DMS53 treated with DMSO at 0.1 percent for 48 hours (cell line): ENCODE results near the gene WDSUB1.

ENCODE experiments used
- DNase-seq: peaks from one replicate; lab custom pipeline; 2025; ENCODE audit not compliant: unreplicated experiment; lab: John Stamatoyannopoulos, UW

WDSUB1 gene

DNA sequence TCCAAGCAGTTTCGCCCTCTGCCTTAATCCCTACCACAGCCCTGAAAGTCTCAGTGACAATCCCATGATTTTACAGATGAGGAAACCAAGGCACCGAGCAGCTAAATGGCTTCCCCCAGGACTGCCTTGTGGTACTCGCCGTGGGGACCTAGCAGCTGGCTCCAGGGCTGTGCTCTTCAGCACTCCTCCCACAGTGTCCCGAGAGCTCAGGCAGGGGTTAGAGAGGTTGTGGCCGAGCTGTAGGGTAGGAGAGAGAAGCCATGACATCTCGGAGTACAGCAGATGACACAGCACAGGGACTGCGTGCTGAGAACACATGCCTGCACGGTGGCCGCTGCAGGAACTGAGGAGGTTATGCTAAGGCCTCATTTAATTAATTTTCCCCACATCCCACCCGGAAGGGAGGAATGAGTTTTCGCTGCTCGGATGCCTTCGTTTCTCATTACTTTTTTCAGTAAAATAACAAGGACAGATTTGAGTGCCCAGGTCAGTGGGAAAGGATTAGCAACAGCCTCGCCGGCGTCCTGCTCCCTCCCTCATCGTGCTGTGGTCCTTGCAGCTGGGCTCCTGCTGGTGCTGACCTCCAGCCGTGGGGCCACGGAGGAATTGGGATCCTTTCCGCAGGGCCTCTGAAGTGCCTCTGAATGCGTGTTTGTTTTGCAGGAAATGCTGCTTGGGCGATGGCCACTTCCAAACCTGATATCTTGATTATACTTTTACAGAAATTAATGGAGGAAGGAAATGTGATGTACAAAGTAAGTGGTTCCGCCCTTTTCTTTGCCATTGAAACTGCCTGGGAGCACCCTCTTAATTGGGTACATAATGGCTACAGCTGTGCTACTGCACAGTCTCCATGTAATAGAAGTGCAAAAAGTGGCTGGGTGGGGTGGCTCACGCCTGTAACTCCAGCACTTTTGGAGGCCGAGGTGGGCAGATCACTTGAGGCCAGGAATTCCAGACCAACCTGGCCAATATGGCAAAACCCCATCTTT, 61.2 kb downstream of the WDSUB1 start:
- no peak for DNase-seq

DNA sequence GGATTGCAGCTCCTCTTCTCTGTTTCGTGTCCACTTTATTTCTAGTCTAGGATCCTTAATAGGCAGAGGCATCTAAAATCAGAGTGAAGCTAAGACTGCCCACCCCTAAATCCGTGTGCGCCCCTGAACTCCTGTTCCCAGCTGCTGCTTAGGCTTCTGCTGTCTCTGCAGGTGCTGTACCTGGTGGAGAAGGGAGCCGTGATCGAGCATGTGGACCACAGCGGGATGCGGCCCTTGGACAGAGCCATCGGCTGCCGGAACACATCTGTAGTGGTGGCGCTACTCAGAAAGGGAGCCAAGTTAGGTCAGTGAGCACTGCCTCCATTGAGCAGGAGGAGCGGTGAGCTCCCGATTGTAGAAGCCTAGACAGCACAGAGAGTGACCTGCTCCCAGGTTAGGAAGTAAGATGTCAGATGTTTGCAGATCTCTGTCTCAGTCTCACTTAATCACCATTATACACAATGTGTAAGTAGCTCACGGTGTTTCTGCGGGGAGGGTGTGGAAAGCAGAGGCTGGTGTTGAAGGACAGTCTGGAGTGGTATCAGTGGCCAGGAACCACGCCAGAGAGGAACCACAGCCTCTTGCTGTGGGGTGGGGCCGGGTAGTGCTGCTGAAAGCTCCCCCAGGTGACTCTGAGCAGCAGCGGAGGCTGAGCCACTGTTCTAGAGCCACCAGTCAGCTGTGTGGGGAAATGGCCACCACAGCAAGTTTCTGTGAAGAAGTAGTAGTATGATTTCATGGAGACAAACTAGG, 62.3 kb downstream of the WDSUB1 start:
- no peak for DNase-seq

DNA sequence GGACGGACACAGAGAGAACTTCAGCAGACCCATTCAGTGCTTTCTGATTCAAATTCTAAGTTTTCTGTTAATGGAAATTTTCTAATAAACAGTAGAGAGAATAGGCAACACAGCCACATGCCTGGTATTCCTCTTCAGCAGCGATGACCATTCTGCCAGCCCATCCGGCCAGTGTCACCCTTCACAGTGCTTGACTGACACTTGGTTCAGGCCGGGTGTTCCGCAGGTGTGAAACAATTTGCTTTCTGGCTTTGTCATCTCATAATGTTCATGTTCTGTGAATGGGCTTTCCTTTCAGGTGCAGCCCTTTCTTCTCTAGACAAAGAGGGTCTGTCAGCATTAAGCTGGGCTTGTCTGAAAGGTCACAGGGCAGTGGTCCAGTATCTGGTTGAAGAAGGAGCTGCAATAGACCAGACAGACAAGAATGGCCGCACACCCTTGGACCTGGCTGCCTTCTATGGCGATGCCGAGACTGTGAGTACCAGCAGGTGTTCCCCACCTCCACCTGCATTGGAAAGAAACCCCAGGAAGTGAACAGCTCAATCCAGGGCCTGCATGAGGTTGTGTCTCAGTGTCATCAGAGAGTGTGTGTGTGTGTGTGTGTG, 67.0 kb downstream of the WDSUB1 start:
- DNase-seq: no peak

DNA sequence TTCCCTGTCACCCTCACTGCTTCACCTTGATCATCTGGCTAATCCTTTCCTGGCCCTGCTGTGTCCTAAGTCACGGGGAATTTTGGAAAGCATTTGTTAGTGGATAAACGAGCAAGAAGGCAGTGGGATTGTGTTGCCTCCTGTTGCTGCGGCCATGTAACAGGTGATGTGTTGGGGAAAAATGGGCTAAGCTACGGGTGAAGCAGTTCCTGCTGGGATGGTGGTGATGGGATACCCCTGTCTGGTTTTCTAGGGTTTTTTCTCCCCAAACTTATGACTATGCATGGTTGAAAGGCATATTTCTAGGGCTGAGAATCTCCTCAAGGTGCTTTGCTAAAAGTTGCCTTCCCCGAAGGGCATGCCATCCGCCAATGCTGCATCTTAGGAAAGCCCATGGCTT, 68.1 kb downstream of the WDSUB1 start:
- no peak for DNase-seq

DNA sequence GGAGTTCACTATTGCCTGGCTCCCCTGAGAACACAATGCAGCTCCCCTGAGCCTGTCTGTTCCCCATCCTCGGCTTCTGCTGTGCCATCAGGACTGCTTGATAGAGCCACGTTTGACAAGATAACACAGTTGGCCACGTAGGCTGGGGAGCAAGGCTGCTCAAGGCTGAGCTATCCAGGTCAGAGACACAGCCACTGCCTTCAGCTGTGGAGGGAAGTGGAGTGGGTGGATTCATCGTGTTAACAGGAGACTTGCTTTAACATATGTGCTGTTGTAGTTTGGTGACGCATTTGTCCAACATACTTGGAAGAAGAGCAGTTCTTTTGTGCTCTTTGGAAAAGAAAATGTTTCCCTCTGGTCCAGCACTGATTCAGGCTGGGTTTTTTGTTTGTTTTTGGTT, 68.8 kb downstream of the WDSUB1 start:
- DNase-seq: no peak

DNA sequence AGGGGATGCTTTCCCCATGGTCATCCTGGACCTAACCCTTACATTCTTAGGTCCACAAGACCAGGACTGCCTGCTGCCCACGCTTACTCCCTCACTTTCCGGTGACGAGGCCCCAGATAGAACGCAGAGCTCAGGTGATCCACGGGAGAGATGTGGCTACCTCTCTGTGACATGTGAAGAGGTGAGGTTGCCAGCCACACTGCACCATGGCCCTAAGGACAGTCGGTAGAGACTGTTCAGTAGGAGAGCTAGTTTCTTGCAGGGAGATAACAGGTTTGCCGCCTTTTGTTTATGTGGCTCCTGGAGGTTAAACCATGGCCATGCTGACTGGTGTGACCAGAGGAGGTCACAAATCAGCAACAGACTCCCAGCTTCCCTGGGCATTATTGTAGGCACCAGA, 71.4 kb downstream of the WDSUB1 start:
- no peak for DNase-seq

DNA sequence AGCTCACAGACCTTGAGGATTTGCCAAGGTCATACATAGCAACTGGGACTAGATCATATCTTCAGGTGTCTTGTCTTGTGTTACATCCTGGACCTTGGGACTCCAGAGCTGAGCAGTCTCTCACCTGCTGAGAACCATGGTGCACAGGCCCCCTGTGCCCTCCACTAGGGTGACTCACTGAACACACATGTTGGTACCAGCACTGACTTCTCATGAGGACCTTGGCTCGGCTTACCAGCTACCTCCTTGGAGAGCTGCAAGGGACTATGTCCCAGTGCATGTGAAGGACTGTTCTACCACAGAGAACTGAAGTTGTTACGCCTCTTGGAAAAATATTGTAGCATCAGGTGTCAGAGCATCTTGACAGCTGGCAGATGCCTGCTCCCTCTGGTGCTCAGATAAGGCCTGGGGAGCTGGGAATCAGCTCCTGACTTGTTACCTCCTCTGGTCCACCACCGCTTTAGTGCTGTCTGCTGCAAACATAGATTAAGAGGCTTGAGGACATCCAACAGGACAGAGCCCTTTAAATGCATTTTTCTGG, 72.1 kb downstream of the WDSUB1 start:
- no peak for DNase-seq

DNA sequence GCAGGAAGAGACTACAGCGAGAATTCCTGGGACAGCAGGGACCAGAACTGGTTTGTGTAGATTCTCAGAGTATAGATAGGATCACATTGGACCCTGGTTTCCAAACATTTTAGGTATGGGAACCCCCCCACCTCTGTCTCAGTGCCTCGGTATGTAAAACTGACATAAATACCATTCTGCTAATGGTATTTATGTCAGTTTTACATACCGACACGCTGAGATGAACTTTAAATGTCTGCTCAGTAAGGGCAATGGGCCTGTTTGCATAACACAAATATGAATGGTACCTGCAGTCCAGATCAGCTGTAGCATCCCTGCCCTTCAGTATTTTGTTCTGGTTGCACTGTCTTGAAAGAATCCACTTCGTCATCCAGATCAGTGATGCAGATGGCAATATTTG, 73.2 kb downstream of the WDSUB1 start:
- no peak for DNase-seq

DNA sequence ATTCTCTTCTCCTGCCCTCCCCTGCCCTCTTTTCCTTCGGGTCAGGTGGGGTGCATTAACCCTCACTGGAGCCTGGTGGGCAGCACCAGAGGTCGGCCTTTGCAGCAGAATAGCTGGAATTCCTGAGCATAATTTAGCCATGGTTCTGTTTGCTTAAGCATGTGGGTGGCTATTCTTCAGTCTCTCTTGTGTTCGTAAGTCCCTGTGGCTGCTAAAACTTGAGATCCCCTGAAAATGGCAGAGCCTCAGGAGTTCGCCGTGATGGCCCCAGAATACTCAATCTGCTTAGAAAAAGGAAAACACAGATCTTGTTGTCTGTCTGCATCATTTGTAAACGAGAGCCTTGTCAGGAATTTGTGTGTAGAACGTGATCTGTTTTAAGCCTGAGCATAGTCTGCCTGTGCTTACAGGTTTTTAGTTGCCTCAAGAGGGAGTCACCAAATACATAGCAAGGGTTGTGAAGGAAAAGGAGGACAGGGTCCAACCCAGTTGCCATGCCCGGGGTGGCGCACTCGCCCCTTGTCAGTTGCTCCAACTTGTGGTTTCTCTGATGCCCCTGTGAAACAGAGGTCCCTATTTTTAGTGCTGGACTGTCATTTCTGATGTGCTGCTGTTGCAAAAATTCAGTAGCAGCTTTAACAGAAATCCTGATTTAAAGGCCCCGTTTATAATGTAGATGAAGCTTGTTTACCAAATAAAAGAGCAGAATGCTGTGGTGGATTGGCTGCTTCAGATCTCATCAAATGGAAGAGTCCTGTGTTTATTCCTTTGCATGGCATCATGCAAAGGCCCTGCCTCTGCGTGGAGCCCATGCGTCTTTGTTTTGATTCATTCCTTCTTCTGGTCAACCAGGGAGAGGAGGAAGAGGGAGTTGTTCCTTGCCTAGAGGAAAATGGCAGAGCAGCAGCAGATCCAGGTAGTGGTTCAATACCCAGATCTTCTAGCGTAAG, 74.8 kb downstream of the WDSUB1 start:
- DNase-seq: no peak

DNA sequence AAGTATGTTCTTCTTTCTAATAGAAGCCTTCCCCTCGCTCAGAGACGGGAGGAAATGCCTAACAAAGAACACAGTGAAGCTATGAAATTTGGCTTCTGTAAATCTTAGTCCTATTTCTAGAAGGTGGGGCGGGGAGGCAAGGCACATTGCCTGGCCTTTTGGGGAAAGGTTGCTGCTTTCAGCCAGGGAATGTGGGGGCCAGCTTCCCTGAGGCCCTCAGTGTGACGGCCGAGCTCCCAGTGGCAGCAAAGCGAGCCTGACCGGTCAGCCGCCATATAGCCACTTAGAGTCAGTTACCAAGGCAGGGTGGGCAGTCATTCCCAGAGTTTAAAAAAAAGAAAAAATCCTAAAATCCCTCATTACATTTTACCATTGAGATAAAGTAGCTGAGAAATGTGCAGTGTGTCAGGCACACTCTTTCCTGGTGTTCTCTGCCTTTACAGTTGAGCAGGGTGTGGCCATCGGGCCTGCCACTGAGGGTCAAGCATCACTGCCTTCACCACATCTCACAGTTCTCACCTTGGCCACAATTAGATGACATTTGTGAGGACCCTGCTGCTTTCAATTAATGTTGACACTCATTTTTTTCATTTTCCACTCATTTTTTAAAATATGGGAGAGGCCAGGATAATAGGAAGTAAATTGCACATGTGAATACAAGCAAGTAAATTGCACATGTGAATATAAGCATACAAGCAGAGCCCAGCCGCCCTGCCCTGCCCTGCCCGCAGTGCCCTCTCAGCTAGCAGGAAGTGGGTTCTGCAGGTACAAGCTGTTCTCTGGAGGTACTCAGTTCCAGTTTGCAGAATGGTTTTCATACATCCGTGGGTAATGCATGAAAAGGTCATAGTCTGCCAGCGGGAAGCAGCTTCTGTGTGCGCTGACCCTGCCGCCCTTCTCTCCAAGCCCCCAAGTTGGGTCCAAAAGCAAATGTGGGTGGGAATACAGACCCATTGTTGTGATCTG, 76.9 kb downstream of the WDSUB1 start:
- no peak for DNase-seq

DNA sequence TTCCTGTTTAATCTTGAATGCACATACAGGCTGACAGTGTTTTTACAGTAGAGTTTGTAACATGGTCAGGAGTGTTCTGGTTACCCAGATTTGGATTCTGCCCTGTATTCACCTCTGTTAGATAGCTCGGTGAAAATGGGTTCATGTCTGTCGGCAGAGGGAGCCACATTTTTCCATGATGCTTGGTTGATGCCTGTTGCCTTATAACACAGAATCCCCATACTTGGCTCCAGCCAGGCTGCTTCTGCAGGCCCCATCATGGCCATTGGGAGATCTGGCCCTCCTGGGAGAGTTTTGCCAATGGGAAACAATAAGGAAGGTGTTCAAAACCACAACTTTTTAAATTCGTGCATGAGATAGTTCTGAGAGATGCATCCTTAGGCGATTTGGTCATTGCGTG, 78.1 kb downstream of the WDSUB1 start:
- no peak for DNase-seq

DNA sequence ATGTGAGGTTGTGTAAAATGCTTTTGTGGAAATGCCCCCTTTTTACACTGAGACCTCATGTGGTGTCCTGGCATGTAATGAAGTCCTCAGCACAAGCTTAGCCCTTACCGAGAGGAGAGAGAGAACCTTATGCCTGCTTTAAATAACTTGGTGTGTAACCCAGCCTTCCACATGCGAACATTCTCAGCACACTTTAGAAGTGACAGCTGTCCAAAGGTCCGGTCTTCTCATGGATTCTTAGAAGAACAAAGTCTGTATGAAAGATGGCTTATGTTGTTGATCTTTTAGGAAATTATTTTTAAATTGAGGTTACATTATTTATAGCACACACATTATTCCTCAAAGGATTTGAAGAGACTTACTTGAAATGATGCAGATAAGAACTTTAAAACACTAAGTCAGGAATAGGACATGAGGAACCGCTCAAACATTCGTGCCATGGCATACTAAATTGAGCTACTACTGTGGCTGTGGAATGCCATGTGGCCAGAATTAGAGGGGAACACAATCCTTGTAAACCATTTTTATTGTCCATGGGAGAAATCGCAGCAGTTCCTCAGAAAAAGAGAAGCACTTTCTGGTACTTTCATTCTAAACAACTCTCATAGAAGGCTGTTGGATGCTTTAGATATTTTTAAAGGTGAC, 79.6 kb downstream of the WDSUB1 start:
- no peak for DNase-seq

DNA sequence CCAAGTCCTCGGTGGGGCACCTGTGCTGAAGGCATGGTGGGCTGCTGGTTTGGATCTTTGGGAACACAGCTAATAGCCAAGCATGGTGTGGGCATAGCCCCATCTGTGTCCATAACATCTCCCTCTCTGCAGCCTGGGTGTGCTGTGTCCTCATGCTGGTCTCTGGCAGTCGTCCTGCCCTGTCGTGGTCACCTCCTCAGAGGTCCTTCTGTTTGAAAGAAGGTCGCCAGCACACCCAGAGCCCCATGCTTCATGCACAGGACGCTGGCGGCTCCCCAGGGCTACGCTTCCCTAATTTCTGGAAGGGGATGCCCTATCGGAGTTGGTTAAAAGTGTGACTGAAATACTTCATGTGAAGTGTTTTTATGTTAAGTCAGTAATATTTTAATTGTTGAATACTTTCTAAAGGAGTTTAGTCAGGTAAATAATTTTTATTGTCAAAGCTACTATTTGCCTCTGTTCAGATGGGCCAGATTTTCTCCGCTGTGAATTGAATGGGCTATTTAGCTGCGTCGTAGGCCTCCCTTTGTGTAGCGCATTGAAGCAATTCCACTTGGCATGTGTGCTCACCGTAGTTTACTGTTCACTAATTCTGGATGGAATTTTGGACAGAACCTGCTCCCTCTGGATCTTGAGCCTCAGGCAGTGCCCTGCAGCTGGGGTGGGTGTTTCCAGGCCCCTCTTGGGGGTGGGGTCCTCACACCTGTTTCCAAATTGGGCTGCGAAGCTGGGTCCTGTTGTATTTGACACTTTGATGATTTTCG, 81.9 kb downstream of the WDSUB1 start:
- no peak for DNase-seq

DNA sequence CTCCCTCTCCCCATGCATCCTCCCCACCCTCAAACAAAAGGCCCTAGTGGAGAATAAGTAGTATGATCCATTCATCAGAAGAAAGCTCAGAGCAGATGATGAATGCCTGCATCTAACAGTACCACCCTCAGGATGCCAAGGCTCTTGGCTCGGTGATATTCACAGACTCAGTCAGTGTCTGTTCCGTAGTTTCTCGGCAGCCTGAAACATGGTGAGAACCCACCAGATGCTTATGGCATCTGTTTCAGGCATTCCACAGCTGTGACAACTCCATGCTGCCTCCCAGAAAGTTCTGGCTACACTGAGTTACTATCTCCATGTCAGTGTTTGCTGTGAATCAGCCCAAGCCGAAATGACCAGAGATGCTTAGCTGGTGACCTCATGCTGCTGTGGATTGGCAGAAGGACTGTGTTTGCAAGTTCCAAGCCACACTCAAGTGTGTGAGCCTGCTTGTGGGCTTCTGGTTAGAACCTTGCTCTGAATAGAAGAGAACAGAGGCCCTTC, 83.9 kb downstream of the WDSUB1 start:
- DNase-seq: no peak

DNA sequence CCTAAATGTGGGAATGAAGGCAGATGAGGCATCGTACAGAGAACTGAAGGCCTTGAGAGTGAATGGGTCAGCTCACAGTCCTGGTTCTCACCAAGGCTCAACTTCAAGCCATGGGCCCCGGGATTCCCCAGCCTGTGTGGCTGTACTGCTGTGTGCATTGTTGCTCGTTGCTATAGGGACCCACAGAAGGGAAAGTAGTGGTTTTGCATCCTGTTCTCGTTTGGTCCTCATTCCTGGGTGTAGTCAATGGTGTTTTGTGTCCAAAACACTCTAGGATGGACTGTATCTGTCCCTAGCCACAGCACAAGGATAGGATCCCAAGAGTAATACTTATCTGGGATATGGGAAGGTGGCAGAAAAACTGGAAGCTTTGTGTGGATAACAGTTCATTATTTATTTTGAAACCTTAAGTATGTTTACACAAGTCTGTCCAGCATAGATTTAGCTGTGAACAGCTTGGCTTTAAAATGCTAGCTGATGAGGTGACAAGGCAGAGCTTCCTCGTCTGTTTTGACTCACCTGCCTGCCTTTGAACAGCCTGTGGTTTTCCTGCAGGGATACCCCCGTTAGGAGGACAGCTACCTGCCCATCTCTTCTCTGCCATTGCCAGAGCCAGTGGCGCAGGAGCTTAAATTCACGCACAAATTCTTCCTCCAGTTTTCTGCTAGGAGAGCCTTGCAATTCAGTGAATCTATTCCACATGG, 85.0 kb downstream of the WDSUB1 start:
- peak; percentile 44 for DNase-seq

DNA sequence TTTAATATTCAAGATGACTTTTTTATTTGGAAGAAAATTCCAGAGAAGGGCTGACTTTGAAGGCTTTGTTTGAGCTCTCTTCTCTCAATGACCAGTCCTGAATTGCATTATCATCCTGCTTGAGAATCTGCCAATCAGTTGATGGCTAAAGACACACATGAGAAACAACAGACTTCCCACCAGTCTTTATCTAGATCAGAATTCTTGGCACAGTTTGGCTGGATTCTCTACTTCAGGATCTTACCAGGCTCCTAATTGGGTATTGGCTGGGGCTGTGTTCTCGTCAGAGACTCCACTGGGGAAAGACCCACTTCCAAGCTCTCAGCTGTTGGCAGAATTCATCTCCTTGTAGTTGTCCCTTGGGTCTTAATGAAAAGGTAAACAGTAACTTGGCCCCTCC, 86.0 kb downstream of the WDSUB1 start:
- DNase-seq: no peak

DNA sequence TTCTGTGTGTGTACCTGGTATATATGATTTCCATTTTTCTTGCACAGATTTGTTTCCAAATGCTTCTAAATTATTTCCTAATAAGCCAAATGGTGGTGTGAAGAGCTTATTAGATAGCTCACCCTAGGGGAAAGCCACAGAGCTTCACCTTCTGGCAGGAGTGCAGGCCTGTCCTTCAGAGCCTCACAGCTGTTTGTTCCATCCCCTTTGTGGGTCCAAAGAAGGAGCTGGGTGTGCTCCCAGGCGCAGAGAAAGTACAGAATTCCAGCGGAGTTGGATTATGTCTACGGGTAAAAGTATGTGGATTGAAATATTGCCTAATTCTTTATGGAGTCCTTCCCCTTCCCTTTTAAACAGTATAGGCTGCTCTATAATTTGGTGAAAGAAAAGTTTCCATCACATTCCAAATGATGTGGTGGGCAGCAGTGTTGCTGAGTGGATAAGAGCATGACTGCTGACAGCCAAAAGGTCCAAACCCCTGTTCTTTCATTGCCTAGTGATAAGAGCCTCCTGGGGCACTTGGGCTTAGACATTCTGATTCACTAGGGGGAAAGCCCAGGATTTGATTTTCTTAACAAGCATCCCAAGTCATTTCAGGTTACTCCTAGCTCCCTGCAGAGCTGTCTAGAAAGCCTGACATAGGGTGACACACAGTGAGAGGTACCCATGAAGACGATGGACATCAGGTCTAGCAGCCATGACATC, 86.6 kb downstream of the WDSUB1 start:
- no peak for DNase-seq
